ENCODE results near the gene SLC5A11.

DNA sequence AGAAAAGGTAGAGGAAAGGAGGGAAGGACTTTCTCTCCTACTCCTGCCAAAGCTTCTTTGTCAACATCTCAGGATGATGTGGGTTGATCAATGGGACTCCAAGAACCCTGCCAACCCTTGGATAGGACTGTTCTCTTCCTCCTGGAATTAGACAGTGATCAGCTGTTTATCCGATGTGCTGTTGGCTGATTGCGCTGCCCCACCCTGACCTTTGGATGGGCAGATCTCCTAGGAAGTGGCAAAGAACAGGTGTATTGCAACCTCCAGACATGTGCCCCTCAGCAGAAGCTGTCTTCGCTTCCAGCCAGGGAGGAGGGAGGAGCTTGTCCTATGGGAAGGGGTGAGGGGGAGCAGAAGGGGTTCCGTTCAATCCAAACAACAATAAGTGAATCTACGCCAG, 30.5 kb downstream of the SLC5A11 start:
- TF ChIP-seq MAX (IDR thresholded peaks at IDR 0.05) (no peak), REST (IDR thresholded peaks at IDR 0.05; ENCODE audit: low read depth) (no peak), TEAD4 (IDR thresholded peaks at IDR 0.05) (no peak), TCF12 (IDR thresholded peaks at IDR 0.05; ENCODE audit: low read depth) (no peak), EGR1 (IDR thresholded peaks at IDR 0.05) (no peak), CEBPB (IDR thresholded peaks at IDR 0.05) (no peak), CREB1 (IDR thresholded peaks at IDR 0.05; ENCODE audit: low read depth) (no peak), YY1 (IDR thresholded peaks at IDR 0.05; ENCODE audit: low read depth) (no peak), FOXM1 (IDR thresholded peaks at IDR 0.05; ENCODE audit: borderline replicate concordance, low read depth) (no peak), RAD21 (IDR thresholded peaks at IDR 0.05; ENCODE audit: low read depth) (no peak)

Measured in Ishikawa (cell line).